Stimulated activated CD8-positive, alpha-beta memory T cell treated with anti-CD3 and anti-CD28 coated beads, Interleukin-7, amount 100 ng/mL, for 24 hours (primary cell): Measurements from ENCODE around the gene TIGD6.
A peak's percentile ranks its signal among the peaks of the same experiment; 100 is the strongest.
"Not testable (repeated sequence)": the region's sequence is repeated elsewhere in the genome, so short reads cannot be mapped to it uniquely, and the experiment has no call there.

Source experiments
- DNase-seq: peaks from one replicate; pipeline ENCODE4 v3.0.0-alpha.2; 2020; ENCODE audit warnings: low read depth

TIGD6 gene

GRCh38 chr5:150000256-150000989 lies at the start of gene TIGD6, which contains the start of gene HMGXB3:
TSS of gene TIGD6 (minus strand) at chr5:150000654. CDS start at chr5:149996348, 4,306 bp downstream.
TSS of gene HMGXB3 (plus strand) at chr5:150000739. CDS start at chr5:150004853, 4,114 bp downstream.
- peak; percentile 78 for DNase-seq

- DNase-seq: no peak
Measured at GRCh38 chr5:150046031-150046430, 45.6 kb upstream of the TIGD6 start.

- DNase-seq: no peak
Measured at GRCh38 chr5:150045549-150045948, 45.1 kb upstream of the TIGD6 start.

GRCh38 chr5:150044712-150045111 lies 44.3 kb upstream of the TIGD6 start:
- DNase-seq: no peak

- no peak for DNase-seq
Measured at GRCh38 chr5:150044329-150044681, 43.9 kb upstream of the TIGD6 start.

- no peak for DNase-seq
Measured at GRCh38 chr5:150043657-150044328, 43.3 kb upstream of the TIGD6 start.

GRCh38 chr5:150042459-150042858 lies 42.0 kb upstream of the TIGD6 start:
- no peak for DNase-seq

- no peak for DNase-seq
Measured at GRCh38 chr5:150038547-150038946, 38.1 kb upstream of the TIGD6 start.

GRCh38 chr5:150036513-150036912 lies 36.1 kb upstream of the TIGD6 start:
- no peak for DNase-seq

- no peak for DNase-seq
Measured at GRCh38 chr5:150035139-150035895, 34.9 kb upstream of the TIGD6 start.

GRCh38 chr5:150034662-150035061 lies 34.2 kb upstream of the TIGD6 start:
- DNase-seq: no peak

GRCh38 chr5:150033334-150033733 lies 32.9 kb upstream of the TIGD6 start:
- DNase-seq: no peak

GRCh38 chr5:150028047-150028446 lies 27.6 kb upstream of the TIGD6 start:
- not testable (repeated sequence) for DNase-seq

GRCh38 chr5:150026682-150027172 lies 26.3 kb upstream of the TIGD6 start:
- DNase-seq: no peak

- DNase-seq: no peak
Measured at GRCh38 chr5:150024346-150024984, 24.0 kb upstream of the TIGD6 start.

GRCh38 chr5:150023136-150023535 lies 22.7 kb upstream of the TIGD6 start:
- no peak for DNase-seq

- no peak for DNase-seq
Measured at GRCh38 chr5:150022681-150023080, 22.2 kb upstream of the TIGD6 start.

GRCh38 chr5:150022158-150022531 lies 21.7 kb upstream of the TIGD6 start:
- DNase-seq: no peak

GRCh38 chr5:150021491-150022157 lies 21.2 kb upstream of the TIGD6 start:
- DNase-seq: no peak

- DNase-seq: no peak
Measured at GRCh38 chr5:150020249-150020648, 19.8 kb upstream of the TIGD6 start.

- no peak for DNase-seq
Measured at GRCh38 chr5:150017226-150018005, 17.0 kb upstream of the TIGD6 start.
